ENCODE data around the gene CCDC141. TPM values are rescaled to one million over a fixed set of nuclear protein-coding genes. Genes with fewer than 3 reads are reported as not detected.

The CCDC141 gene
- total RNA-seq, 4 donors from 2014 or later = 0.08 to 1.3 (median 0.73) TPM

DNA sequence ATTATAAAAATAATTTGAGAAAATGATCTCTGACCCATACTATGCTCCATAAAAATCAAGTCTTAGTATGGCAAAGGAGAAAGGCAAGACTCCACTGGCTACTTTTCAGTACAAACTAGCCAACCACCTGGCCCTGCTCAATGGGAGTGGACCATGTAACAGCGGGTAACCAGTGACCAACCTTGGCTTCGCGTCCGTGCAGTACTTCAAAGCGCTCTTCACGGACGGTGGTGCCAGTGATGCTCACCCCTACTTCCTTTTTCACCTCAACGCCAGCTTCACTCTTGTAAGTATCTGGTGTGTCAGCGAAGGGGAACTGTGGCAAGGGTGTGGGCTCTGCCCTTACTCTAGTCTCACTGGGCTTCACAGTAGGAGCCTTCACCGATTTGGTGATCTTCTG, 266.0 kb downstream of the CCDC141 start:
- no peaks in the 10 kb centered on the region for H3K27me3 ChIP-seq
- no peak overlapping the region for H3K27ac ChIP-seq
- no peaks in the 10 kb centered on the region for H3K36me3 ChIP-seq
- DNase-seq (ENCODE audit: low spot score in 2 of 2) = no peak
- H3K4me1 ChIP-seq = no peaks in the 10 kb centered on the region
- no peak overlapping the region for H3K4me3 ChIP-seq
- WGBS = 95% methylated on average over 10 of the region's 10 CpGs
- TF ChIP-seq POLR2A (IDR thresholded peaks at IDR 0.05) (no peak), EP300 (IDR thresholded peaks at IDR 0.05) (no peak), POLR2AphosphoS5 (IDR thresholded peaks at IDR 0.05) (no peak)
- TF ChIP-seq, protein P1, sequence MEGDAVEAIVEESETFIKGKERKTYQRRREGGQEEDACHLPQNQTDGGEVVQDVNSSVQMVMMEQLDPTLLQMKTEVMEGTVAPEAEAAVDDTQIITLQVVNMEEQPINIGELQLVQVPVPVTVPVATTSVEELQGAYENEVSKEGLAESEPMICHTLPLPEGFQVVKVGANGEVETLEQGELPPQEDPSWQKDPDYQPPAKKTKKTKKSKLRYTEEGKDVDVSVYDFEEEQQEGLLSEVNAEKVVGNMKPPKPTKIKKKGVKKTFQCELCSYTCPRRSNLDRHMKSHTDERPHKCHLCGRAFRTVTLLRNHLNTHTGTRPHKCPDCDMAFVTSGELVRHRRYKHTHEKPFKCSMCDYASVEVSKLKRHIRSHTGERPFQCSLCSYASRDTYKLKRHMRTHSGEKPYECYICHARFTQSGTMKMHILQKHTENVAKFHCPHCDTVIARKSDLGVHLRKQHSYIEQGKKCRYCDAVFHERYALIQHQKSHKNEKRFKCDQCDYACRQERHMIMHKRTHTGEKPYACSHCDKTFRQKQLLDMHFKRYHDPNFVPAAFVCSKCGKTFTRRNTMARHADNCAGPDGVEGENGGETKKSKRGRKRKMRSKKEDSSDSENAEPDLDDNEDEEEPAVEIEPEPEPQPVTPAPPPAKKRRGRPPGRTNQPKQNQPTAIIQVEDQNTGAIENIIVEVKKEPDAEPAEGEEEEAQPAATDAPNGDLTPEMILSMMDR (IDR thresholded peaks at IDR 0.05) = no peak
- H3K9me3 ChIP-seq = no peaks in the 10 kb centered on the region

DNA sequence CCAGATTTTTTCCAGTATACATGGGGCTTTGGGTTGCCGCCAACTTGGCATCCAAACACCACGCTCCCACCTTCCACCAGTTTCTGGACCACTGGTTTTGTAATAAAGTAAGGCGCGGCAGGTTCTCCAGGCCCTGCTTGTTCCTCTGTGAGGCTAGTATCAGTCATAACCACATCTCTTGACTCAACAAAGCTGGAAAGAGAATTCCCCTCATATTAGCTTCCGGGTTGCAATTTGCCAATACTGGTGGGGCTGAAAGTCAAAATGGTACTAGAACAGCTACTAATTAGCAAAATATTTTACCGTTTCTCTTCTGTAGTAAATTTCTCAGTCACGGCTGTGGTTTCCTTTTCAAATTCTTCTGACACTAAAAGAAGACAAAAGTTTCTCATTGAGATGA, 267.7 kb downstream of the CCDC141 start:
- Histone ChIP-seq H3K4me3 (no peak overlapping the region), H3K36me3 (no peaks in the 10 kb centered on the region), H3K27me3 (no peaks in the 10 kb centered on the region), H3K27ac (no peak overlapping the region), H3K4me1 (no peaks in the 10 kb centered on the region), H3K9me3 (no peaks in the 10 kb centered on the region)
- no peak for TF ChIP-seq POLR2AphosphoS5 (IDR thresholded peaks at IDR 0.05)
- TF ChIP-seq, protein P1 (IDR thresholded peaks at IDR 0.05) = no peak
- TF ChIP-seq EP300 (IDR thresholded peaks at IDR 0.05) = no peak
- TF ChIP-seq POLR2A (IDR thresholded peaks at IDR 0.05) = no peak
- no peak for DNase-seq (ENCODE audit: low spot score in 2 of 2)
- WGBS = 93% methylated on average over 7 of the region's 7 CpGs

Other genes with a start within 250 kb of the CCDC141 start
- 1 to 10 TPM in 1 of 4 donors, under 1 TPM in 3; 0.21 to 2.1 (median 0.76) TPM for gene TTN, start 242.7 kb downstream of the CCDC141 start, total RNA-seq
- 10 to 100 TPM in 2 of 4 donors, 1 to 10 TPM in 2; 8.0 to 24.1 (median 10.5) TPM for gene SESTD1, start 214.7 kb upstream of the CCDC141 start, total RNA-seq